ES-I3 (cell line): ENCODE results near the gene TRPM5.

ENCODE experiments used
- H3K36me3 ChIP-seq: 2 replicates; pipeline ENCODE4 v1.6.1; 2013; ENCODE audit warnings: mild to moderate bottlenecking, low read length, control low read depth, moderate library complexity; ENCODE audit not compliant: insufficient read depth
- H3K4me1 ChIP-seq: 2 replicates; pipeline ENCODE4 v1.6.1; 2013; ENCODE audit warnings: mild to moderate bottlenecking, control low read depth, low read length; ENCODE audit not compliant: insufficient read depth
- H3K9ac ChIP-seq: 2 replicates; pipeline ENCODE4 v1.6.1; 2013; ENCODE audit warnings: low read depth, mild to moderate bottlenecking, low read length, moderate library complexity
- H3K9me3 ChIP-seq: 2 replicates; pipeline ENCODE4 v1.6.1; 2013; ENCODE audit warnings: mild to moderate bottlenecking, low read length, moderate library complexity; ENCODE audit not compliant: control insufficient read depth, insufficient read depth

TRPM5 gene

DNA sequence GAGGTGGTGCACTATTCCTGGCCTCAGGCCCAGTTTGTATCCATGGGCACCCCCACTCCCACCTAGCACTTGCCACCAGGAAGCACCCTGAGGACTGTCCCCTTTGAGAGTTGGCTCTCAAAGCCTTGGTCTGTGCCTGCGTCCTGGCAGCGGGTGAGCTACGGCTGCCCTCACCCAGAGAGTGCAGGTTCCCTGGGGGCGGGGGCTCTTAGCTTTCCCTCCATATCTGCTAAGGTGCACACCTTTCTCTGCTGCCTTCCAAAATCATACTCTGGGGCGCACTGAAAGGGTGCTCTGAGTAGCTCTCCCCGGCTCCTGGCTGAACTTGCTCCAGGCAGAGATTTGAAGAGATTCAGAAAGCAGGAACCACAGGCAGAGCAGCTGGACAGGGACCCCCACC, 7.6 kb upstream of the TRPM5 start:
- no peaks in the 10 kb centered on the region for H3K4me1 ChIP-seq
- no peaks in the 10 kb centered on the region for H3K36me3 ChIP-seq
- no peak overlapping the region for H3K9ac ChIP-seq
- no peaks in the 10 kb centered on the region for H3K9me3 ChIP-seq

DNA sequence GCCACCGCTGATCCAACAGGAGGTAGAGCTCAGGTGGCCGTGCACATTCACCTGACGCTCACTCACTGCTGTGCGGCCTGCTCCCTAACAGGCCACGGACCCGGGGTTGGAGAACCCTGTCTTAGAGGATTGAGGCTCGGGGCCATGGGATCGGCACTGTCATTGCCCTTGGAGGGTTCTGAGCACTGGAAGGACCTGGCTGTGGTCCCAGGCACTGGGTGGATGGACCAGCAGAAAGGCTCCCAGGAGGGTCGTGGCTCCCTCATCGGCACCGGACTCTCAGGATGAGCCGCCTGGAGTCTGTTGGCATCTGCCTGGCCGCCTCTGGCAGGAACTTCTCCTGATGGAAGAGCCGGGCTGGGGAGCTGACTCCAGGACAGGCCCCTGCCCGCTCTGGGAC, 7.0 kb upstream of the TRPM5 start:
- H3K4me1 ChIP-seq: no peaks in the 10 kb centered on the region
- no peak overlapping the region for H3K9ac ChIP-seq
- H3K36me3 ChIP-seq: no peaks in the 10 kb centered on the region
- H3K9me3 ChIP-seq: no peaks in the 10 kb centered on the region

DNA sequence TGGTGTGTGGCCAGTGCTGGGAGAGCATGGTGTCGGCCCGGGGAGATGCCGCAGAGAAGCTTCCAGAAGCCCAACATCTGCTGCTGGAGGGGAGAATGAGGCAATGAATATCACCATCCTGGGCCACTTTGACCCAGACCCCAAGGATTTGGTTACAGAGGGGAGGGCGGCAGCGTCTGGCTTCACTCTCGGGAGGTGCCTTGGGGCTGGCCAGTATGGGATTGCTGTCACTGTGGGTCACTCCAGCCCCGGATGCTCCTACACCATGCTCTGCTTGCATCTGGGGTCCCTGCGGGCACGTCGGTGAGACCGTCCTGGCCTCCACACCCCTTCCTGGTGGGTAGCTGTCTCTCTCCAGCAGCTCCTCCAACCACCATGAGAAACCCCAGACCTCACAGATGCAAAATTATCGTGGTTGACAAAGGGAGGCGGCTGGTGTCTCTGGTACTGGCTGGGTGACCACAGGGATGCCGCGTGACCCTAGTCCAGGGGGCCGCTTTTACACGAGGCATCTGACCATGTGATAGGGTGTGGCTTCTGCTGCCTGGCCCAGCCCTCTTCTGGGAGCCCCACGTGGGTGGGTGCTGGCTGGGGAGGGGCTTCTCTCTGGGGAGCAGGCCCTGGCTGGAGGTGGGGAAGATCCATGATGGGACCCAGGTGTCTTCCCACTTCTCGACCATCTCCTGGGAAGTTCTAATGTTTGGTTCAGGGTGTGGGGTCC, 6.2 kb upstream of the TRPM5 start:
- Histone ChIP-seq H3K4me1 (no peaks in the 10 kb centered on the region), H3K9ac (no peak overlapping the region), H3K36me3 (no peaks in the 10 kb centered on the region), H3K9me3 (no peaks in the 10 kb centered on the region)

DNA sequence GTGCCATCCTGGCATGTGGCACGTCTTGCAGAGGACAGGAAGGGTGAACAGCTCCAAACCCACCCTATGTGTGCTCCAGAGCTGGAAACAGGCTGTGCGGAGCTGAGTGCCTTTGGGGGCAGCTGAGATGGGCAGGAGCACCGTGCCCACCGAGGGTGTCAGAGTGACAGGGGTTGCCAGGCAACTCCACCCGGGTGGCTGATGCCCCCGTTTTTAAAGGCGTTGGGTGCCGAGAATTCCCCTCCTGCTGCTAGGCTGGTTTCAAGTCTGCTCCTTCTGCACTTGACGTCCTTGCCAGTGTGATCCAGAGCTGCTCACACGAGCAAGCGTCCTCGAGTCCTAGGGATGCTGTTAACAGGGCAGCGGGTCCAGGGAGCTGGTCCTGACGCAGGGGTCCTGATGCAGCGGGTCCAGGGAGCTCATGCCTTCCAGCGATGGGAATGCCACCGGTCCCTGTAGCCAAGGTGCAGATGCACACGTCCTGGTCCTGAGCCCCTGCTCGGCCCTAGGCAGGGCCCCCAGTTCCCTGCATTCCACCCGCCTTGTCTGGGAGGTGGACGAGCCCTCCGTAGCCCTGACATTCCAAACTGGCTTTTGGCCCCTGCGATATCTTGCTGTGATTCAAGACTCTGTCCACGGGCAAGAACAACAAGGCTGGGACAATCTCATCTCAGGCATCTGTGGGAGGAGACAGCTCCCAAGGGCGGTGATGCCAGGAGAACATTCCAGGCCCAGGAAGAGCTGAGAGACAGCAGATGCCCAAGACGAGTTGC, 5.4 kb upstream of the TRPM5 start:
- no peaks in the 10 kb centered on the region for H3K36me3 ChIP-seq
- no peaks in the 10 kb centered on the region for H3K4me1 ChIP-seq
- no peak overlapping the region for H3K9ac ChIP-seq
- H3K9me3 ChIP-seq: no peaks in the 10 kb centered on the region

DNA sequence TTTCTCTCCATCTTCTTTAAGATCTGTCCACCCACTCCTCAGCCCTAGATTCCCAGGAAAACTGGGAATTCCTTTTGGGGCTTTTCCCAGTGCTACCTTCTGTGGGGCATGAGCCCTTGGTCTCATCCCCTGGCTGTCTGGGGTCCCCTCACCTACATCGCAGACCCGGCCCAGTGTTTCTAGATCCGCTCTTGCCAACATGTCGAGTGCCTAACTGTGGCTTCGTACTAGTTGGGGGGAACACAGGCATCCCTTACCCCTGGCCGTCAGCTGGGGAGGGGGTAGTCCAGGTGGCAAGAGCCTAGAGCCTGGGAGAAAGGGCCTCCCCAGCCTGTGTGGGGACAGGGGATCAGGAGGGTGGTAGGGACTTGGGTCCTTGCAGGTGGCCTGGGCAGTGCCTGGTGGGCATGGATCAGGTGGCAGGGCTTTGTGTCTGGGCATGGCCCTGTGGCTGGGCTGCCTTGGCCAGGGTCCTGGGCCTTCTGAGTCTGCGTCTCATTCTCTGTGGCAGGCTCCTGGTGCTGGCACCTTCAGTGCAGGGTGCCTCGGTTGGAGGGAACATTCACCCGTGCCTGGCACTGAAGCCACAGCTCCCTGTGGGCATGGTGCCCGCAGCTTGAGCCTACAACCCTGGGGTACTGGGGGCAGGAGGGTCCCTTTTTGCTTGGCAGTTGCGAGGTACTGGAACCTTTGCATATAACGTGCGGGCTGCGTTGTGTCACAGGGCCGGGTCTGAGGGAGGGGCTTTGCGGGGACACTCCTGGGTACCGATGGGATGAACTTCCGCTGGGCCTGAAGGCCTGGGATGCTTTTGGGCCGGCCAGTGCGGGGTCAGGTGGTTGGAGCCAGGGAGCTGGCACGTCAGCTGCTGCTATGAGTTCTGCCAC, 4.6 kb upstream of the TRPM5 start:
- H3K4me1 ChIP-seq: no peaks in the 10 kb centered on the region
- no peaks in the 10 kb centered on the region for H3K36me3 ChIP-seq
- no peaks in the 10 kb centered on the region for H3K9me3 ChIP-seq
- H3K9ac ChIP-seq: no peak overlapping the region

DNA sequence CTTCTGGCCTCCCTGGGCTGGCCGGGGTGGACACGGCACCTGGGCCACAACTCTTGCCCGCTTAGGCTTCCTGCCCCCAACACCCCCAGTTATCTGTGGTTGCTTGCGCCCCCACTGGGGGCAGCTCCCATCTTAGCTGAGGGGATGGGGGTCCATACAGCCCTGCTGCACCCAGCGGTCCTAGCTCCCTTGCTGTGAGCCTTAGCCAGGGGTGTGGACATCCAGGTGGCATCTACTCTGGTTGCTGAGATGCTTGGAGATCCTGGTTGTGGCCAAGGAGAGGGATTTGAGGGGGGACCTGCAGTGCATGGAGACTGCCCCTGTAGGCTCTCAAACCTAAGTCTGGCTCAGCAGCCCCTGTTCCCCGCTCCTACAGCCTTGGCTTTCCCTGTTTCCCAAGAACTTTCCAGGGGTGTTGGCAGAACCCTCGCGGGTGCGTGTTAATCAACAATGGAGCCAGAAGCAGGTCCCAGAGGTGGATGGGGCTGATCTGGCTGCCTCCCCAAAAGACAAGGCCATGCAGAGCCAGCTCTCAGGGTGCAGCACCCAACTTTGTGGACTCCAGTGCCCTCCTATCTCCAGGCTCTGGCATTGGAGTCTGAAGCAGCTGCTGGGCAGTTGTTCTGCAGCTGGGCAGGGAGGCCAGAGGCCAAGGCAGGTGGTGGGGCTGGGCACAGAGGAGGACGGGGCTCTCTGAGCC, 3.8 kb upstream of the TRPM5 start:
- Histone ChIP-seq H3K36me3 (no peaks in the 10 kb centered on the region), H3K9me3 (no peaks in the 10 kb centered on the region), H3K4me1 (no peaks in the 10 kb centered on the region), H3K9ac (no peak overlapping the region)

DNA sequence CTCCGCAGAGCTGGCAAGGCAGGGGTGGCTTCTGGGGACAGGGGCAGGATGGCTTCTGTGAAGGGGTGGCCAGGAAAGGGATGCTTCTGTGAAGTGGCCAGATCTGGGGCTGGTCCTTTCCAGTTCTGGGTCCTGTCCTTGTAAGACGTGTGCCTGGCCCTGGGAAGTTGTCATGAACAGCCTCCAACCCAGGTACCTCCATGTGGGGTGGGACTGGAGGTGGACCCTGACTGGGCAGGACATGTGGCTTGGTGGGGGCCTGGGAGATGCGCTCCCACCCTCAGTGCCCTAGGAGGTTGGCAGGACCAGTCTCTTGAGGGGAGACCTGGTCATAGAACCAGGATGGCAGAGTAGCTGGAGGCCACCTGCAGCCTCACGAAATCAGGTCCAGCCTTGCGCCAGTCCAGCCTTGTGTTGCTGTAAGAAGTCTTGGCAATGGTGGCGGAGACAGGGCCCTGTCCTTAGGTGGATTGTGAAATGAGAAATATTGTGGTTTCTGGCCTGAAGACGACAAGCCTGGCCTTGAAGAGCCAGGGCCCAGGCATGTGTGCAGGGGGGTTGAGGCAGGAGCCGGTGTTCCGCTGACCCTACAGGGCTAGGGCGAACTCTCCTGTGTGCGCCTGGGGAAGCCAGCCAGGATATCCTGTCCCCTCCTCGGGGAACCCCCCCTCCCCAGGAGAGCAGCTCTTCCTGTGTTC, 3.1 kb upstream of the TRPM5 start:
- Histone ChIP-seq H3K36me3 (no peaks in the 10 kb centered on the region), H3K4me1 (no peaks in the 10 kb centered on the region), H3K9ac (no peak overlapping the region), H3K9me3 (no peaks in the 10 kb centered on the region)

DNA sequence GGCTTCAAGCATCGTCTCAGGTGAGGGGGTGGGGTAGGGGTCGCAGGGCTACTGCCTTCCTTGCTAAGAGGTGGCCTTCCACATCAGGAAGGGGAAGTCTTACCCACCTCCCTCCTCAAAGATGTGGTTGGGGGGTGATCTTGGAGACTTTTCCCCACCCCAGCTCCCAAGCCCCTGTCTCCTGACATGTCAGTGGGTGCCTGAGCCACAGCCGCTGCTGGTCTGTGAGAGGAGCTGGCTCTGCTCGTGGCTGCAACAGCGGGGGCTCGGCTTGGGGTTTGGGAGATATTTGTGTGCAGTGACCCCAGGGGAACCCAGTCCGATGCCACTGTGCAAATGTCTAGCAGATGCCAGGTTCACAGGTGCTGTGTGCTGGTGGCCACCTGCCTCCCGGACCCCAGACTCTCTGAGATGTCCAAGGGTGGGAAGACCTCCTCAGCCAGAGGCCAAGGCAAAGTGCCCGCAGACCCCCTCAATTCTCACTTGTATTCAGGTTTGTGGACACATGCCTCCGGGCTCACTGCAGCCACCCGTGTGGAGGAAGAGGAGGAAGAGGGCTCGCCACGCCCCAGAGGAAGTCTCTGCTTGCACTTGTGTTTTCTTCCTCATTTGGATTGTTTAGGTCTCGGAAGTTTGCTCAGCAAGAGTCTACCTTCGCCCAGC, 2.4 kb upstream of the TRPM5 start:
- Histone ChIP-seq H3K36me3 (no peaks in the 10 kb centered on the region), H3K4me1 (no peaks in the 10 kb centered on the region), H3K9me3 (no peaks in the 10 kb centered on the region), H3K9ac (no peak overlapping the region)

DNA sequence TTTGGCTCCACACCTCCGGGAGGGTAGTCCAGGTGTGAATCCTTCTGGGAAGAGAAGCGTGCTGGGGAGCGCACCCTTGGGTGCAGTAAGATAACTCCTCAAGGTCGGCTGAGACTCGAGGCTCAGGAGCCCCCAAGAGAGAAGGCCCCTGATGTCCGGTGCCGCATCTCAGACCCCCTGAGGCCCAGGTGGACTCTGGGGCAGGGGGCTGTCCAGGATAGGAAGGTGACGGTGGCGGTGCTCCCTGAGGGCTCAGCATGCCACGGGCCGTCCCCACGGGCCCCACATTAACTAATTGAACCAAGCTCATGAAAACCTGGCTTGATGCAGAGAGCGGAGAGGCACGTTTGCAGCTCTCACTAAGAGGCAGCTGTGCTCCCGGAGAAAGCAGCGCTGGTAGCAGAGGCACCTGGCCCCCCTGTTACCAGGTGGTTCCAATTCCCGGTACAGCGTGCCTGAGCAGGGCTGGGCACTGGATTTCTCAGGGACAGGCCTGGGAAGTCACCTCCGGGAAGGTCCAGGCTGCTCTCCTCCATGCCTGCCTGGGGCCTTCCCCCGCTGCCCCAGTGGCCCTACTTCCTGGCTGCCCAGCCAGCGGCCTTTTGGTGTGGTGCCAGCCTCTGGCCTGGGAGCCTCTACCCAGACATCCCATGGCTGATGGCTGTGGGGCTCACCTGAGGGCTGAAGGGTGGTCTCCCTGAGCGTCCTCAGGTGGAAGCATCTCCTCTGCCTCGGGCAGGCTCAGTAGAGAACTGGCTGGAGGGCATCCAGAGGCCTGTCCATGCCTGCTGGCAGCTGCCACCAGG, 1.6 kb upstream of the TRPM5 start:
- Histone ChIP-seq H3K9me3 (no peaks in the 10 kb centered on the region), H3K36me3 (no peaks in the 10 kb centered on the region), H3K9ac (peak overlapping the region; percentile 51; the same call in 1 of the 2 replicates), H3K4me1 (no peaks in the 10 kb centered on the region)

DNA sequence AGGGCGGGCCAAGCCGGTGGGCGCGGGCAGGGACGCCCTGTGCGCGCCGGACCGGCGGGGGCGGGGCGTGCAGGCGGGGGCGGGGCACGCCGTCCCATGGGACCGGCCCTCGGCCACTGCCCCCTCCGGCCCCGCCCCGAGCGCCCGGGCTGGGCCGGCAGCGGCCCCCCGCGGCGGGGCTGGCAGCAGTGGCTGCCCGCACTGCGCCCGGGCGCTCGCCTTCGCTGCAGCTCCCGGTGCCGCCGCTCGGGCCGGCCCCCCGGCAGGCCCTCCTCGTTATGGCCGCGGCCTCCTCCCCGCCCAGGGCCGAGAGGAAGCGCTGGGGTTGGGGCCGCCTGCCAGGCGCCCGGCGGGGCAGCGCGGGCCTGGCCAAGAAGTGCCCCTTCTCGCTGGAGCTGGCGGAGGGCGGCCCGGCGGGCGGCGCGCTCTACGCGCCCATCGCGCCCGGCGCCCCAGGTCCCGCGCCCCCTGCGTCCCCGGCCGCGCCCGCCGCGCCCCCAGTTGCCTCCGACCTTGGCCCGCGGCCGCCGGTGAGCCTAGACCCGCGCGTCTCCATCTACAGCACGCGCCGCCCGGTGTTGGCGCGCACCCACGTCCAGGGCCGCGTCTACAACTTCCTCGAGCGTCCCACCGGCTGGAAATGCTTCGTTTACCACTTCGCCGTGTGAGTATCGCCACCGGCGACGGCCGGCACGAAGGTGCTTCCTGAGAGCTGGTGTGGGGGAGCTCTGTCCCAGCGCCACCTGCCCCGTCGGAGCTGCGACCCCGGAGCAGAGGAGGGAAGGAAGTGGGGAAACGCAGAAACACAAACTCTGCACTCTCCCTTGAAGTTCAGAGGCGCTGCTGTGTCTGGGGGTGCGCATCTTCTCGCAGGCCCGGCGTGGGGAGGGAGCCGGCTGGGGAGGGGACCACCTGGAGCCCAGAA, 769 bp upstream of the TRPM5 start, which contains the start of gene KCNQ1:
Gene KCNQ1, plus strand, starts transcription at position 188 of the 925 bp plus-strand sequence. Its CDS starts 91 bp downstream, at position 279.
- Histone ChIP-seq H3K9ac (peak within 1 kb of the TSS; percentile 61), H3K4me1 (no peaks in the 10 kb centered on the region), H3K36me3 (no peaks in the 10 kb centered on the region), H3K9me3 (no peaks in the 10 kb centered on the region)

DNA sequence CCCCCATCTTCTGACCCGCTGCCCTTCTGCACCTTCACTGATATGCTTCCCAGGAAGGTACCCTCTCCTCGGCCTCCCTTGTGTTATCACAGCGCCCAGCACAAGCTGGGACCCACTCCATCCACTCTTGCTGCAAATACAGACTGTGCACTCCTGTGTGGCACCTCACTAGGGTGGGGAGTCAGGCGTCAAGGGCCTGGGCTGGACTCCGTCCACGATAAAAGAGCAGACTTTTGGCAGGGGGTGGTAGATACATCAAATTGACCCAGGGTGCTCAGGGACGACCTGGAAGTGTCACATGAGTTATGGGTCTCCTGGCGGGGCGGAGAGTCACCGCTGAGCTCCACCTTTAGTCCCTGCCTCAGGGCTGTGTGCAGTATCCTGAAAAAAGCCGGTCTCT, 908 bp downstream of the TRPM5 start:
- H3K9me3 ChIP-seq: no peaks in the 10 kb centered on the region
- no peaks in the 10 kb centered on the region for H3K36me3 ChIP-seq
- no peaks in the 10 kb centered on the region for H3K4me1 ChIP-seq
- no peak overlapping the region for H3K9ac ChIP-seq

DNA sequence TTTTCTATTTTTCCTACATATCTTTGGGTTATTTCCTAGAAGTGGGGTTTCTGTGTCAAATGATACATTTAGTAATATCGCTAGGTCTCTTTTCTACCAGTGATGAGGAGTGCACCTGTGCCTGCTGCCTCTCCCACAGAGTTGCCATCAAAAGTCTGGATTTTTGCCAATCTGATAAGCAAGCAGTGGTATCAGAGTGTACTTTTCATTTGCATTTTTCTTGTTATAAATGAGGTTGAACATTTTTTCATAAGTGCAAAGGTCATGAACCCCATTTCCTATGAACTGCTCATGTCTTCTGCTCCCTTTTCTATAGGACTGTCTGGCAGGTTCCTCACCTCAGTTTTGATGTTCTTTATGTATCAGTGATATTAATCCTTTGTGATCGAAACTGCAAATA, 1.7 kb downstream of the TRPM5 start:
- Histone ChIP-seq H3K36me3 (no peaks in the 10 kb centered on the region), H3K4me1 (no peaks in the 10 kb centered on the region), H3K9ac (no peak overlapping the region), H3K9me3 (no peaks in the 10 kb centered on the region)
